Measurements from ENCODE around the gene ATP5F1B. TPM values are rescaled to one million over a fixed set of nuclear protein-coding genes. Genes with fewer than 3 reads are reported as not detected.

Gene ATP5F1B
- total and polyA plus RNA-seq, 2 of the 13 experiments (the other 11 are each of a cell fraction or from before 2014, with no cell fraction given): 1,051 to 1,180 TPM

- TF ChIP-seq POGK (CRISPR knock-in tag; conservative IDR thresholded peaks at IDR 0.05): peak; percentile 45; the same call in 1 of the 2 replicates
- no peak for TF ChIP-seq GPBP1L1 (CRISPR knock-in tag; IDR thresholded peaks at IDR 0.05)
- no peak for TF ChIP-seq ZBTB14 (CRISPR knock-in tag; IDR thresholded peaks at IDR 0.05)
- peak; percentile 36; the same call in 1 of the 2 replicates for TF ChIP-seq NR2F2 (IDR thresholded peaks at IDR 0.05; ENCODE audit: borderline replicate concordance, low read depth)
- TF ChIP-seq ZHX2 (IDR thresholded peaks at IDR 0.05; ENCODE audit: low read depth): no peak
- TF ChIP-seq ZHX2 (CRISPR knock-in tag; IDR thresholded peaks at IDR 0.05; ENCODE audit: borderline replicate concordance): no peak
- peak; percentile 19 for TF ChIP-seq KLF12 (CRISPR knock-in tag; IDR thresholded peaks at IDR 0.05; ENCODE audit: borderline replicate concordance)
- peak; percentile 57; the same call in 1 of the 2 replicates for TF ChIP-seq HDAC1 (CRISPR knock-in tag; IDR thresholded peaks at IDR 0.05)
- TF ChIP-seq RFX3 (CRISPR knock-in tag; IDR thresholded peaks at IDR 0.05): no peak
- TF ChIP-seq TARDBP (CRISPR knock-in tag; IDR thresholded peaks at IDR 0.05): no peak
- TF ChIP-seq RNF219 (CRISPR knock-in tag; IDR thresholded peaks at IDR 0.05): 0 out of 2 replicates have a peak, but pooled peaks have one; percentile 54
- TF ChIP-seq FOXA1 (IDR thresholded peaks at IDR 0.05): no peak
- 0 out of 2 replicates have a peak, but pooled peaks have one; percentile 13 for TF ChIP-seq FOXA1 (CRISPR knock-in tag; IDR thresholded peaks at IDR 0.05)
- no peak for TF ChIP-seq ZNF367 (CRISPR knock-in tag; IDR thresholded peaks at IDR 0.05; ENCODE audit: borderline replicate concordance)
- peak; percentile 19 for TF ChIP-seq XRCC5 (optimal IDR thresholded peaks at IDR 0.05; ENCODE audit: low read length)
- TF ChIP-seq ZNF296 (CRISPR knock-in tag; conservative IDR thresholded peaks at IDR 0.05): 0 out of 2 replicates have a peak, but pooled peaks have one; percentile 49
Observed at GRCh38 chr12:56635806-56636674, 9.7 kb downstream of the ATP5F1B start (continued).

All from HepG2 (cell line).